SK-N-DZ (cell line): ENCODE results near the gene KRT85.
"Not testable (repeated sequence)": the region's sequence is repeated elsewhere in the genome, so short reads cannot be mapped to it uniquely, and the experiment has no call there.

Experiments used
- DNase-seq: peaks from one replicate; pipeline ENCODE4 v3.0.0-alpha.2; 2015; ENCODE audit warnings: low spot score

KRT85 gene

GRCh38 chr12:52324153-52324444 is 43.2 kb downstream of the KRT85 start:
- no peak for DNase-seq

- no peak for DNase-seq
These were observed 43.7 kb downstream of the KRT85 start for GRCh38 chr12:52323416-52324152.

GRCh38 chr12:52323001-52323400 is 44.3 kb downstream of the KRT85 start:
- no peak for DNase-seq

- no peak for DNase-seq
These were observed 45.2 kb downstream of the KRT85 start for GRCh38 chr12:52322069-52322468.

GRCh38 chr12:52321418-52321817 is 45.9 kb downstream of the KRT85 start:
- no peak for DNase-seq

- no peak for DNase-seq
These were observed 46.4 kb downstream of the KRT85 start, which contains the start of gene KRT83 for GRCh38 chr12:52320784-52321400. Gene KRT83 (minus strand): TSS chr12:52321398. CDS start chr12:52321335, 63 bp downstream.

- no peak for DNase-seq
These were observed 48.2 kb downstream of the KRT85 start for GRCh38 chr12:52319097-52319496.

GRCh38 chr12:52318241-52318990 is 48.9 kb downstream of the KRT85 start:
- no peak for DNase-seq

- DNase-seq, result no peak
These were observed 49.7 kb downstream of the KRT85 start for GRCh38 chr12:52317468-52318052.

- DNase-seq, result no peak
These were observed 50.6 kb downstream of the KRT85 start for GRCh38 chr12:52316701-52317100.

GRCh38 chr12:52316290-52316689 is 51.0 kb downstream of the KRT85 start:
- DNase-seq, result no peak

GRCh38 chr12:52315721-52316120 is 51.6 kb downstream of the KRT85 start:
- not testable (repeated sequence) for DNase-seq

GRCh38 chr12:52314511-52314910 is 52.8 kb downstream of the KRT85 start:
- DNase-seq, result no peak

GRCh38 chr12:52313926-52314325 is 53.4 kb downstream of the KRT85 start:
- DNase-seq, result no peak

- DNase-seq, result no peak
These were observed 53.8 kb downstream of the KRT85 start for GRCh38 chr12:52313461-52313860.

- DNase-seq, result no peak
These were observed 55.2 kb downstream of the KRT85 start for GRCh38 chr12:52312086-52312485.

- no peak for DNase-seq
These were observed 56.0 kb downstream of the KRT85 start for GRCh38 chr12:52311285-52311648.

- DNase-seq, result no peak
These were observed 56.5 kb downstream of the KRT85 start for GRCh38 chr12:52310622-52311284.
